Immature natural killer cell (primary cell): ENCODE measurements around the gene TES. TPM values are rescaled to one million over a fixed set of nuclear protein-coding genes. Genes with fewer than 3 reads are reported as not detected.

Source experiments
- DNase-seq, 3 donors: peaks; one replicate each; pipeline ENCODE4 v3.0.0; 2022; ENCODE audit warnings: mixed read lengths in 1 of 3
- H3K27ac Mint-ChIP-seq, 6 donors: one replicate each; pipeline ENCODE4 v1.8.0; 2020; ENCODE audit warnings: mixed read lengths in 6 of 6, mild to moderate bottlenecking in 5 of 6, inconsistent platforms in 4 of 6, moderate library complexity in 3 of 6
- H3K27me3 Mint-ChIP-seq, 3 donors: one replicate each; pipeline ENCODE4 v1.8.0; 2020 to 2021; ENCODE audit warnings: low read depth in 3 of 3, mild to moderate bottlenecking in 3 of 3, mixed read lengths in 3 of 3, moderate library complexity in 3 of 3, inconsistent platforms in 1 of 3
- H3K36me3 Mint-ChIP-seq, 3 donors: one replicate each; pipeline ENCODE4 v1.8.0; 2020; ENCODE audit warnings: mixed read lengths in 3 of 3, inconsistent platforms in 2 of 3, mild to moderate bottlenecking in 2 of 3
- H3K4me1 Mint-ChIP-seq, 2 donors: one replicate each; pipeline ENCODE4 v1.8.0; 2020; ENCODE audit warnings: inconsistent platforms in 2 of 2, mild to moderate bottlenecking in 2 of 2, mixed read lengths in 2 of 2, moderate library complexity in 1 of 2
- H3K4me3 Mint-ChIP-seq, 5 donors: one replicate each; pipeline ENCODE4 v1.8.0; 2020; ENCODE audit warnings: mild to moderate bottlenecking in 5 of 5, mixed read lengths in 5 of 5, inconsistent platforms in 3 of 5, moderate library complexity in 3 of 5
- H3K9me3 Mint-ChIP-seq, 6 donors: one replicate each; pipeline ENCODE4 v1.8.0; 2020; ENCODE audit warnings: mild to moderate bottlenecking in 6 of 6, mixed read lengths in 6 of 6, inconsistent platforms in 4 of 6, moderate library complexity in 3 of 6
- polyA plus RNA-seq, 3 donors: library from polyadenylated mRNA; unstranded; fragments of 300-500 nt; fragmentation: Illumina TruSeq; gene quantifications; one replicate each; pipeline ENCODE4 v1.2.3, GENCODE V29; 2021

Gene TES
- polyA plus RNA-seq, result 100 to 1,000 TPM; 235 to 402 (median 325) TPM

DNA sequence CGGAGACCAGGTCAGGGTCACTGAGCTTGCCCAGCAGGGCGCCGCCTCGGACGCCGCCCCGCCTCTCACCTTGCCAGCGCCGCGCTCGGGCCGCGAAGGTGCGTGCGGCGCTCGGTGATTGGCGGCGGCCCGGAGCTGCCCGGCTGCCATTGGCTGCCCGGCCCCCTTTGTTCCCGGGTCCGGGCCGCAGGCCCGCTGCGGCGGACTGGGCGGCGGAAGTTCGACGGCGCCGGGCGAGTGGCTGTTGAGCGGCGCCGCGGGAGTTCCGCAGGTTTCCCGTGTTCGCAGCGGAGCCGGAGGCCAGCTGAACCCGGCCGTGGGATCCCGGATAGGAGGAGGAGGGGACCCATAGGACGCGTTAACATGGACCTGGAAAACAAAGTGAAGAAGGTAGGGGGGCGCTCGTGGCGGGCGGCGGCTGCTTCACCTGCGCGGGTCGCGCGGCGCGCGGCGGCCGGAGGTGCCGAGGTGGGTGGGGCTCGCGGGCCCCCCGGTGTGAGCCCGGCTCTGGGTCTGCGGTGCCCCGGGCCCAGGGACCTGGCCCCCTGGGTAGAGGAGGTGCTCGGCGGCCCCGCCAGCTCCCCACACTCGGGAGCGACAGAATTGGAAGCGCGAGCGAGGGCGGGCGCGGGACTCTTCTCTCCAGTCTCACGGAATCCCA lies at the start of gene TES:
Gene TES (plus strand): TSS at position 195 of the 661 bp plus-strand sequence. CDS start 169 bp downstream, at position 364.
- peak; percentile 74 to 76 (median 74) for DNase-seq

DNA sequence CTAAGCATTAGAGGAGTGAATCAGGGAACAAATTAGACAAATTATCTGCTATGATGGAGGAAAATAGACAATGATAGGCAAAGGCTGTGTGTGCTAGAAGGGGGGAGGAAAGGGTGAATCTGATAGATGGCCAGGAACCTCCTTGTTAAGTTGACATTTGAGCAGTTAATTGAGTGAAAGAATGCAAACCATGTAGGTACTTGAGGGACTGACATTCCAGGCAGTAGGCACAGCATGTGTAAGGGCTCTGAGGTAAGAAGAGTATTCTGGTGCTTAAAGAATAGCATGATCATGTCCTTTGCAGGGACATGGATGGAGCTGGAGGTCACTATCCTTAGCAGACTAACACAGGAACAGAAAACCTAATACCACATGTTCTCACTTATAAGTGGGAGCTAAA lies 48.6 kb upstream of the TES start:
- peaks cover 2 to 7% (median 4%) of the 10 kb centered on the region in 3 donors for H3K27me3 Mint-ChIP-seq
- peaks cover 0 to 9% of the 10 kb centered on the region in 2 donors for H3K4me1 Mint-ChIP-seq
- DNase-seq, result no peak
- no peak overlapping the region for H3K4me3 Mint-ChIP-seq
- no peaks in the 10 kb centered on the region for H3K36me3 Mint-ChIP-seq
- no peak overlapping the region for H3K27ac Mint-ChIP-seq
- no peaks in the 10 kb centered on the region for H3K9me3 Mint-ChIP-seq

More for the DNA sequence above, at the start of gene TES:
- peaks cover 0 to 7% (median 6%) of the 10 kb centered on the region in 3 donors for H3K36me3 Mint-ChIP-seq
- no peaks in the 10 kb centered on the region for H3K9me3 Mint-ChIP-seq
- peaks cover 5 to 18% (median 12%) of the 10 kb centered on the region in 3 donors for H3K27me3 Mint-ChIP-seq
- peak within 1 kb of the TSS; percentile 92 to 98 (median 93) for H3K4me3 Mint-ChIP-seq
- H3K4me1 Mint-ChIP-seq, result peaks cover 56 to 58% of the 10 kb centered on the region in 2 donors
- H3K27ac Mint-ChIP-seq, result peak within 1 kb of the TSS; percentile 92 to 100 (median 98)

DNA sequence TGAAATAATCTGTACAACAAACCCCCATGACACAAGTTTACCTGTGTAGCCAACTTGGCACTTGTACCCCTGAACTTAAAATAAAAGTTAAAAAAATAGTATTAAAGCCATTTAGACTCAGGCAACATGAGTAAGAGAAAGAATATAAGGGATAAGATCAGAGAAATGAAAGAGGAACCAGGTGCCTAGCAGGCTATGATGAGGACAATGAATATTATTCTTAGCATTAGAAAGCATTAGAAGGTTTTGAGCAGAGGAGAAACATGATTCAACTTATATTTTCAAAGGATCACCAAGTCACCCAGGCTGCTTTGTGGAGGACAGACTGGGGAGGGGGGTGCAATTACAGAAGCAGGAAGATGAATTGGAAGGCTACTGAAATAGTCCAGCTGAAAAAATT lies 48.1 kb upstream of the TES start:
- H3K9me3 Mint-ChIP-seq, result no peaks in the 10 kb centered on the region
- H3K27me3 Mint-ChIP-seq, result peaks cover 2 to 7% (median 4%) of the 10 kb centered on the region in 3 donors
- peaks cover 2 to 9% of the 10 kb centered on the region in 2 donors for H3K4me1 Mint-ChIP-seq
- DNase-seq, result no peak
- no peaks in the 10 kb centered on the region for H3K36me3 Mint-ChIP-seq
- H3K4me3 Mint-ChIP-seq, result no peak overlapping the region
- no peak overlapping the region for H3K27ac Mint-ChIP-seq

DNA sequence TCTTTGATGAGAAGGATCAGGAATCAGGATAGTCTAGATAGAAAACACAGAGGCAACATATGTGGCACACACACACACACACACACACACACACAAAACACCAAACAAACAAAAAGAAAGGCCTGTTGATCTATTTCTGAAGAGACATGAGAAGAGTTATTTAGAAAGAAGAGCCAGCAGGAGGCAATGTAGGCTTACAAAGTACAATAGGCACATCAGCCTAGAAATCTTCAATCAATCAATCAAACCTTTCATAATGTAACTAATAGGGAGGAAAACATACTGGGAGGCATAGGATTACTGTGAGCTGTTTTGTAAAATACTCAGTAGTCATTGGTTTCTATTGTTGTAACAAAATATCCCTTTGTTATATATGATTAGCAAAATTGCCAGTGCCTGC lies 47.3 kb upstream of the TES start:
- Mint-ChIP-seq H3K9me3 (no peaks in the 10 kb centered on the region), H3K4me1 (peaks cover 3 to 9% of the 10 kb centered on the region in 2 donors), H3K36me3 (no peaks in the 10 kb centered on the region)

GRCh38 chr7:116164552-116165306 lies 45.6 kb upstream of the TES start:
- Mint-ChIP-seq H3K4me3 (no peak overlapping the region), H3K9me3 (no peaks in the 10 kb centered on the region), H3K4me1 (peaks cover 3 to 9% of the 10 kb centered on the region in 2 donors), H3K36me3 (no peaks in the 10 kb centered on the region), H3K27ac (no peak overlapping the region), H3K27me3 (peaks cover 2 to 3% (median 2%) of the 10 kb centered on the region in 3 donors)
- no peak for DNase-seq

More for the DNA sequence above, 47.3 kb upstream of the TES start:
- H3K27ac Mint-ChIP-seq, result no peak overlapping the region
- H3K4me3 Mint-ChIP-seq, result no peak overlapping the region
- peaks cover 2 to 4% (median 3%) of the 10 kb centered on the region in 3 donors for H3K27me3 Mint-ChIP-seq
- DNase-seq, result no peak

DNA sequence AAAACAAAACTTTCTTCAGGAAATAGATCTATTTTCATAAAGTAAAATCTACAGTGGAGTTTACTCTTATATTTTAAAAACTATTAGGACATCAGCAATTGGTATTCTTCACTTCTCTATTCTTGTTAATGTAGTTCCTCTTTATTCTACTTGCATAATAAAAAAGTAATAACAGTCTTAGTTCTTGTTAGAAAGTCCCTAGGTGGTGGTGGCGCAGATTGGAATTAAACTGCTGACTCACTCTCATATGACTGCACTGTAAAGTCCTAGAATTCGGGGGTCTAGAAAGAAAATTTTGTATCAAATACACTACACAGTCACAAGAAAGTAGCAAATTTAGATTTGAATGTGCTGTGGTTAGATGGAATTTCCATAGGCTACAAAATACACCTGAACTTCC lies 44.6 kb upstream of the TES start:
- Mint-ChIP-seq H3K4me1 (peaks cover 0 to 3% of the 10 kb centered on the region in 2 donors), H3K36me3 (no peaks in the 10 kb centered on the region), H3K27ac (no peak overlapping the region), H3K27me3 (peaks cover 2 to 3% (median 2%) of the 10 kb centered on the region in 3 donors), H3K9me3 (no peaks in the 10 kb centered on the region), H3K4me3 (no peak overlapping the region)
- DNase-seq, result no peak

DNA sequence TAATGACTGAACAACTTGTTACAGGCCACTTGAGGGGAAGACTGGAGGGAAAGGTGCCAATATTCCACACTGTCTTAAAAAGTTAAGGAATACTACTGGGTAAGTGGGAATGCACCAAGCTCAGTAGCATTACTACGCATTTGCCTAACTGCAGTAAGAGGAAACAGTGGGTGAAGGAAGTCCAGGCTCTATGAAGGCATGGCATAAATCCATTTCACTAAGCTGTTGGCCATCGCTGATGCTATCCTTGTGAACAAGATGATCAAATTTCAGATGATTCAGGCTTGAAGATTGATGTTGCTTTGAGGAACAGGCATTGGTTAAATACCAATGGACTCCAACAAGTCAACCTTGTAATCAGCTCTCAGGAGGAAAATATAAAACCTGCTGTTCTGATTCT lies 44.2 kb upstream of the TES start:
- Mint-ChIP-seq H3K4me3 (no peak overlapping the region), H3K27ac (no peak overlapping the region), H3K36me3 (no peaks in the 10 kb centered on the region), H3K4me1 (peaks cover 0 to 3% of the 10 kb centered on the region in 2 donors), H3K27me3 (peaks cover 2 to 5% (median 2%) of the 10 kb centered on the region in 3 donors), H3K9me3 (no peaks in the 10 kb centered on the region)
- DNase-seq, result no peak

GRCh38 chr7:116167177-116167576 lies 43.2 kb upstream of the TES start:
- peak overlapping the region in 1 of 6 donors; percentile 53 for H3K27ac Mint-ChIP-seq
- H3K4me3 Mint-ChIP-seq, result no peak overlapping the region
- H3K4me1 Mint-ChIP-seq, result peaks cover 0 to 3% of the 10 kb centered on the region in 2 donors
- H3K27me3 Mint-ChIP-seq, result peaks cover 2 to 3% (median 2%) of the 10 kb centered on the region in 3 donors
- no peaks in the 10 kb centered on the region for H3K9me3 Mint-ChIP-seq
- DNase-seq, result no peak
- no peaks in the 10 kb centered on the region for H3K36me3 Mint-ChIP-seq

GRCh38 chr7:116169060-116169459 lies 41.3 kb upstream of the TES start:
- Mint-ChIP-seq H3K4me3 (no peak overlapping the region), H3K27me3 (peaks cover 0 to 7% (median 2%) of the 10 kb centered on the region in 3 donors), H3K27ac (no peak overlapping the region), H3K36me3 (no peaks in the 10 kb centered on the region), H3K9me3 (no peaks in the 10 kb centered on the region), H3K4me1 (peaks cover 0 to 3% of the 10 kb centered on the region in 2 donors)
- no peak for DNase-seq

- DNase-seq, result no peak
- Mint-ChIP-seq H3K27me3 (peaks cover 2 to 7% (median 3%) of the 10 kb centered on the region in 3 donors), H3K36me3 (no peaks in the 10 kb centered on the region), H3K27ac (no peak overlapping the region), H3K9me3 (no peaks in the 10 kb centered on the region), H3K4me3 (no peak overlapping the region), H3K4me1 (peaks cover 0 to 3% of the 10 kb centered on the region in 2 donors)
These were observed 40.2 kb upstream of the TES start for GRCh38 chr7:116170180-116170579.

DNA sequence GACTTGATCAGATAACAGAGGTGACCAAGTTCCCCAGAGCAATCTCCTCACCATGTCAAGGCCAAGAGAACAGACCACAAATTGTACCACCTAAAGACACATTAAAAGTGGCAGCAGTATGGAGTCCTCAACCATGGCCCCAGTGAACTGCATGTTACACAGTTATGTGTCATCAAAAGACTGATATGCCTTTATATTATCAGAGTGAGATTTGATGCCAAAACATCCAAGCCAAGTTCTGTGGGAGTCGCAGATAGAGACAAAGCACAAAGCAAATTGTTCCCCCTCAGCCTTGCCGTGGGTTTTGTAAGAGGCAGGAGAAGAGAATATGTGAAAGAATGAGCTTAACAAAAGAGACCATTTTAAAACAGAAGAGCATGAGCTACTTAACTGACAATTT lies 39.2 kb upstream of the TES start:
- H3K4me3 Mint-ChIP-seq, result no peak overlapping the region

DNA sequence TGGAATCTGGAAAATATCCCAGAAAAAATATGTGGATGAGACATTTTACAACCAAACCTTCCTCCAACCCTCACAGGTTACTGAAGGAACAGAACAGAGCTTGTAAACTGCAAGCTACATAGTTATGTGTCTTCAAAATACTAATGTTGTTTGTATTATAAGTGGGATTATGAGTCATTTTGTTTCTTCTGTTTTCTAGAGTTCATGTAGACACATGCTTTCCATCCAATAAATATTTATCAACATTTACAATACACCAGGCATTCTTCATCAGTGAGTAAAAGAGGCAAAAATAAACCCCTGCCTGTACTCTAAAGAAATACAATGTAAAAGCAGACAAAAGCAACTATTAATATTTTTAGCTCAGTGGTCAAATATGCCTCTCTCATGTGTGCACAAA lies 38.0 kb upstream of the TES start:
- Mint-ChIP-seq H3K9me3 (no peaks in the 10 kb centered on the region), H3K4me3 (no peak overlapping the region), H3K27ac (no peak overlapping the region), H3K4me1 (peaks cover 0 to under 1% of the 10 kb centered on the region in 2 donors), H3K27me3 (peaks cover 2 to 7% (median 2%) of the 10 kb centered on the region in 3 donors), H3K36me3 (no peaks in the 10 kb centered on the region)
- DNase-seq, result no peak

More for the DNA sequence above, 39.2 kb upstream of the TES start:
- H3K36me3 Mint-ChIP-seq, result no peaks in the 10 kb centered on the region
- H3K4me1 Mint-ChIP-seq, result peaks cover 0 to 3% of the 10 kb centered on the region in 2 donors
- no peak for DNase-seq
- no peak overlapping the region for H3K27ac Mint-ChIP-seq
- H3K9me3 Mint-ChIP-seq, result no peaks in the 10 kb centered on the region
- peaks cover 2 to 7% (median 3%) of the 10 kb centered on the region in 3 donors for H3K27me3 Mint-ChIP-seq

DNA sequence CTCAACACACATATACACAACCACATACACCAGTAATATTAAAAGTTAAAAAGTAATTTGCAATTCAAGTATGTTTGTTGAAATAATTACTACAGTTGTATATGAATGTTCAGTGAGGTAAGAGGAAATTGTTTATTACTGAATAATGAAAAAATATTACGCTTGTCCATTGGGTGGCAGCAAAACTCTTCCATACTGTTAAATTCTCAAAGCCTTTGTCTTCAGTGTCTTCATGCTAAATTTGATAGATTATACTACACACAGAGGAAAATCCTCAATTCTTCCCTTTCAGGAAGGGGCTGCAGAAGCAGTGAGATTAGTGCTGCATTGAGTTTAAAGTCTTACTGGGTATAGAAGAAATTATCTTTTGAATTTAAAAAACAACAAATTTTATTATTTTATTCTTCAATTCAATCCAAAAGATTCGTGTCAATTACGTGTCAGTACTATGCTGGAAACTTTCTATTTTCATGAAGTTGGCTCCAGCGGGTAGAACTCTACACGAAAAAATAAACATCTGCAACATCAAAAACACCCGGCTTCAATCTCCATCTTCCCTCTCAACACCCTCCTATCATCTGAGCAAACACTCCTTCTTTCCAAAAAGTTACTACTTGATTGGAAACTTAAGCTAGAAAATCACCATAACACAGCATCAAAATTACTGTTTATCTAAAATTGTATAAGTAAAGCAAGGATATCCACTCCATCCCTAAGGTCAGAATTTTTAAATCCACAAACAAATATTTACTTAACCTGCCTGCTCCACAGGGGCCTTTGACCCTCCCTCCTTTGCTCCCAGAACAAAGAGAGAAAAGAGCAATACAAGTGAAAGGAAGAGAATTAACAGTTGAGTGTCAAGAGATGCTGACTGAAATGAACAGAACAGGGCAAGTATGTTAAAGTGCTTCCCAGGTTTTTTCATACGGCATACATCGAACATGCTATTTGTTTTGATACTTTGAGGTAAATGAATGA lies 37.0 kb upstream of the TES start:
- H3K4me3 Mint-ChIP-seq, result no peak overlapping the region
- no peaks in the 10 kb centered on the region for H3K4me1 Mint-ChIP-seq
- DNase-seq, result peak; percentile 50 to 61 (median 53)
- H3K9me3 Mint-ChIP-seq, result no peaks in the 10 kb centered on the region
- H3K27me3 Mint-ChIP-seq, result peaks cover 2 to 7% (median 2%) of the 10 kb centered on the region in 3 donors
- H3K36me3 Mint-ChIP-seq, result no peaks in the 10 kb centered on the region
- no peak overlapping the region for H3K27ac Mint-ChIP-seq
